B cell (primary cell): ENCODE results near the gene HMGB4. TPM values are rescaled to one million over a fixed set of nuclear protein-coding genes. Genes with fewer than 3 reads are reported as not detected.

Experiments used
- ATAC-seq: fragments of 200-7000 bp; cut with Tn5 transposase; one replicate; pipeline ENCODE4 v1.10.0; 2021; ENCODE audit warnings: low read depth, mild to moderate bottlenecking, moderate number of reproducible peaks, moderate library complexity
- CTCF ChIA-PET: fragments of 350-600 bp; sonication (Branson Sonifier 250); formaldehyde crosslinking; loops from one replicate; lab custom pipeline; 2021; ENCODE audit warnings: antibody characterized with exemption, inconsistent platforms; lab: Charles Lee
- POLR2A ChIA-PET: fragments of 350-600 bp; sonication (Branson Sonifier 250); formaldehyde crosslinking; loops from one replicate; lab custom pipeline; 2021; ENCODE audit warnings: antibody characterized with exemption; lab: Charles Lee
- DNase-seq: peaks from one replicate; pipeline ENCODE4 v3.0.0; 2013
- H2AFZ ChIP-seq: 2 replicates; pipeline ENCODE4 v1.6.1; 2012; ENCODE audit warnings: mild to moderate bottlenecking, low read depth, low read length; ENCODE audit not compliant: insufficient read depth, poor library complexity, severe bottlenecking
- H3K27ac ChIP-seq, 2 donors: 1 replicate in 1 of 2; 2 replicates in 1 of 2; pipeline ENCODE4 v1.5.1; 2012 to 2013; ENCODE audit warnings: low read length in 2 of 2, mild to moderate bottlenecking in 2 of 2, moderate library complexity in 1 of 2
- H3K27me3 ChIP-seq, 4 experiments: fragments of 200-600 bp in 1 of 4; sonication (generic) in 1 of 4; replicated peaks in 1 of 4; 1 replicate in 2 of 4; 2 replicates in 2 of 4; pipeline versions ENCODE4 v1.6.1 to v1.7.0; 2013 to 2016; ENCODE audit warnings: low read length in 3 of 4, mild to moderate bottlenecking in 2 of 4, mixed read lengths in 1 of 4, moderate library complexity in 1 of 4; ENCODE audit not compliant: insufficient read depth in 4 of 4, control insufficient read depth in 3 of 4; ENCODE audit errors: control extremely low read depth in 1 of 4
- H3K36me3 ChIP-seq, 2 experiments: replicated peaks in 1 of 2; 1 replicate in 1 of 2; 2 replicates in 1 of 2; pipeline versions ENCODE4 v1.6.1 to v1.7.1; 2013; ENCODE audit warnings: low read length in 1 of 2; ENCODE audit not compliant: insufficient read depth in 2 of 2, control insufficient read depth in 1 of 2; ENCODE audit errors: control extremely low read depth in 1 of 2, extremely low read depth in 1 of 2
- H3K4me1 ChIP-seq, 2 donors: fragments of 200-600 bp in 1 of 2; sonication (generic) in 1 of 2; 1 replicate in 1 of 2; 2 replicates in 1 of 2; pipeline versions ENCODE4 v1.5.1 to v1.6.1; 2013 to 2017; ENCODE audit warnings: low read length in 2 of 2; ENCODE audit not compliant: control insufficient read depth in 2 of 2, insufficient read depth in 2 of 2
- H3K4me2 ChIP-seq: replicated peaks from 2 replicates; pipeline ENCODE3; 2012; ENCODE audit warnings: mild to moderate bottlenecking, low read depth, low read length; ENCODE audit not compliant: poor library complexity, severe bottlenecking
- H3K4me3 ChIP-seq, 5 experiments: fragments of 200-600 bp in 1 of 5; sonication (generic) in 1 of 5; 1 replicate in 3 of 5; 2 replicates in 2 of 5; pipeline versions ENCODE4 v1.5.1 to v1.7.0; 2011 to 2016; ENCODE audit warnings: low read length in 4 of 5, mild to moderate bottlenecking in 4 of 5, low read depth in 2 of 5, control low read depth in 1 of 5, moderate library complexity in 1 of 5; ENCODE audit not compliant: insufficient read depth in 1 of 5; ENCODE audit errors: control extremely low read depth in 1 of 5, extremely low read depth in 1 of 5
- H3K79me2 ChIP-seq: fragments of 200-600 bp; sonication (generic); one replicate; pipeline ENCODE4 v1.6.0; 2016; ENCODE audit warnings: low read length; ENCODE audit not compliant: control insufficient read depth, insufficient read depth
- H3K9ac ChIP-seq: fragments of 200-600 bp; sonication (generic); 2 replicates; pipeline ENCODE4 v1.6.1; 2017; ENCODE audit warnings: mild to moderate bottlenecking, low read length, moderate library complexity
- H3K9me3 ChIP-seq, 3 donors: one replicate each; pipeline versions ENCODE4 v1.6.1 to v1.7.1; 2013; ENCODE audit warnings: low read length in 2 of 3; ENCODE audit not compliant: control insufficient read depth in 2 of 3, insufficient read depth in 1 of 3; ENCODE audit errors: control extremely low read depth in 1 of 3
- H4K20me1 ChIP-seq: 2 replicates; pipeline ENCODE4 v1.6.0; 2012; ENCODE audit warnings: mild to moderate bottlenecking, low read length; ENCODE audit not compliant: insufficient read depth, control insufficient read depth, poor library complexity, severe bottlenecking
- H3K27ac Mint-ChIP-seq: one replicate; pipeline ENCODE4 v1.8.0; 2021; ENCODE audit warnings: mixed read lengths
- H3K27me3 Mint-ChIP-seq: one replicate; pipeline ENCODE4 v1.8.0; 2021; ENCODE audit warnings: mixed read lengths
- H3K4me1 Mint-ChIP-seq: one replicate; pipeline ENCODE4 v1.8.0; 2021; ENCODE audit warnings: mixed read lengths
- H3K4me3 Mint-ChIP-seq: one replicate; pipeline ENCODE4 v1.8.0; 2021; ENCODE audit warnings: mixed read lengths
- H3K9me3 Mint-ChIP-seq: one replicate; pipeline ENCODE4 v1.8.0; 2022; ENCODE audit warnings: mixed read lengths; ENCODE audit not compliant: insufficient read depth
- CTCF ChIP-seq: fragments of 200-600 bp; IDR thresholded peaks from one replicate; pipeline ENCODE4 v1.8.0; 2022; ENCODE audit warnings: antibody characterized with exemption, mild to moderate bottlenecking
- EZH2 ChIP-seq: IDR thresholded peaks from 2 replicates; pipeline ENCODE4 v1.6.1; 2012; ENCODE audit warnings: borderline replicate concordance, low read depth, mild to moderate bottlenecking, moderate library complexity, low read length; ENCODE audit not compliant: insufficient read depth, poor library complexity, severe bottlenecking
- WGBS: methylation state at CpG from one replicate; pipeline ENCODE4 v1.1.5; 2013; ENCODE audit warnings: missing lambda C conversion rate; ENCODE audit not compliant: insufficient coverage; 5-methylcytosine and 5-hydroxymethylcytosine counted together
- intact Hi-C: fragments of 100-400 bp; cut with micrococcal nuclease; formaldehyde crosslinking; loops from one replicate; pipeline ENCODE4 v1.10.0; 2022
- polyA minus RNA-seq: library from RNA; depleted of rRNA, polyadenylated mRNA; stranded (reverse); fragments of >200 nt; gene quantifications from 2 replicates; pipeline ENCODE4 v1.2.3, GENCODE V29; 2012
- polyA plus RNA-seq: library from polyadenylated mRNA; depleted of rRNA; stranded (reverse); fragments of >200 nt; gene quantifications from 2 replicates; pipeline ENCODE4 v1.2.3, GENCODE V29; 2012
- total RNA-seq, 2 donors: library from RNA; stranded (reverse); fragments of 120-200 nt in 1 of 2; gene quantifications; 1 replicate in 1 of 2; 2 replicates in 1 of 2; pipeline versions ENCODE4 v1.2.3 to v1.2.4, GENCODE V29; 2013 to 2022

Gene HMGB4
- total RNA-seq (not detected in 2 replicates), polyA plus RNA-seq (not detected in 2 replicates), polyA minus RNA-seq (not detected in 2 replicates)
- total RNA-seq (2013) = not detected

GRCh38 chr1:33863779-33864178, at the start of gene HMGB4:
Gene HMGB4 (plus strand): TSS chr1:33864079. CDS start chr1:33864192, 113 bp downstream.
- no peak for TF ChIP-seq EZH2
- no peaks in the 10 kb centered on the region for H4K20me1 ChIP-seq
- no peak within 1 kb of the TSS for H3K27ac ChIP-seq
- no peak within 1 kb of the TSS for H3K9ac ChIP-seq
- ATAC-seq = no peak
- peaks cover 0 to 3% (median 1%) of the 10 kb centered on the region in 4 experiments for H3K27me3 ChIP-seq
- peaks cover 5% of the 10 kb centered on the region for H3K27me3 Mint-ChIP-seq
- no peak within 1 kb of the TSS for H3K4me3 Mint-ChIP-seq
- H3K4me3 ChIP-seq = no peak within 1 kb of the TSS
- H3K9me3 ChIP-seq = no peaks in the 10 kb centered on the region
- no peak within 1 kb of the TSS for H3K27ac Mint-ChIP-seq
- no peak within 1 kb of the TSS for H3K4me2 ChIP-seq
- H3K9me3 Mint-ChIP-seq = no peaks in the 10 kb centered on the region
- no peaks in the 10 kb centered on the region for H3K4me1 Mint-ChIP-seq
- H3K36me3 ChIP-seq = no peaks in the 10 kb centered on the region
- H3K79me2 ChIP-seq = no peaks in the 10 kb centered on the region
- ChIA-PET POLR2A (no interaction called here), CTCF (no interaction called here)
- H2AFZ ChIP-seq = no peak within 1 kb of the TSS
- DNase-seq = no peak
- H3K4me1 ChIP-seq = no peaks in the 10 kb centered on the region
- intact Hi-C loops = no loop called here
- WGBS = 74% methylated on average over 2 of the region's 3 CpGs

- ChIA-PET CTCF (no interaction called here), POLR2A (no interaction called here)
- Histone ChIP-seq H3K9me3 (peaks cover 0 to 5% (median 0%) of the 10 kb centered on the region in 3 donors), H4K20me1 (no peaks in the 10 kb centered on the region), H3K4me2 (no peak overlapping the region), H3K27me3 (peaks cover 0 to 3% (median 0%) of the 10 kb centered on the region in 4 experiments), H3K27ac (no peak overlapping the region), H3K36me3 (no peaks in the 10 kb centered on the region), H3K9ac (no peak overlapping the region), H3K4me3 (no peak overlapping the region), H3K4me1 (no peaks in the 10 kb centered on the region), H2AFZ (no peak overlapping the region), H3K79me2 (no peaks in the 10 kb centered on the region)
- TF ChIP-seq CTCF (no peak), EZH2 (no peak)
- no peak for DNase-seq
- peaks cover 20% of the 10 kb centered on the region for H3K27me3 Mint-ChIP-seq
- no peak overlapping the region for H3K4me3 Mint-ChIP-seq
- peaks cover 2% of the 10 kb centered on the region for H3K9me3 Mint-ChIP-seq
- intact Hi-C loops = no loop called here
- WGBS = no CpG with 5 or more reads among the region's 2 CpGs
- no peak overlapping the region for H3K27ac Mint-ChIP-seq
- ATAC-seq = no peak
- no peaks in the 10 kb centered on the region for H3K4me1 Mint-ChIP-seq
These were observed 49.7 kb upstream of the HMGB4 start for GRCh38 chr1:33814166-33814565.
